NCI-H1092 (cell line): Measurements from ENCODE around the gene ALDH1L1.

Experiments
- DNase-seq: peaks from one replicate; lab custom pipeline; 2025; lab: John Stamatoyannopoulos, UW

The ALDH1L1 gene

GRCh38 chr3:126119976-126120375, 60.4 kb downstream of the ALDH1L1 start:
- DNase-seq: no peak

DNA sequence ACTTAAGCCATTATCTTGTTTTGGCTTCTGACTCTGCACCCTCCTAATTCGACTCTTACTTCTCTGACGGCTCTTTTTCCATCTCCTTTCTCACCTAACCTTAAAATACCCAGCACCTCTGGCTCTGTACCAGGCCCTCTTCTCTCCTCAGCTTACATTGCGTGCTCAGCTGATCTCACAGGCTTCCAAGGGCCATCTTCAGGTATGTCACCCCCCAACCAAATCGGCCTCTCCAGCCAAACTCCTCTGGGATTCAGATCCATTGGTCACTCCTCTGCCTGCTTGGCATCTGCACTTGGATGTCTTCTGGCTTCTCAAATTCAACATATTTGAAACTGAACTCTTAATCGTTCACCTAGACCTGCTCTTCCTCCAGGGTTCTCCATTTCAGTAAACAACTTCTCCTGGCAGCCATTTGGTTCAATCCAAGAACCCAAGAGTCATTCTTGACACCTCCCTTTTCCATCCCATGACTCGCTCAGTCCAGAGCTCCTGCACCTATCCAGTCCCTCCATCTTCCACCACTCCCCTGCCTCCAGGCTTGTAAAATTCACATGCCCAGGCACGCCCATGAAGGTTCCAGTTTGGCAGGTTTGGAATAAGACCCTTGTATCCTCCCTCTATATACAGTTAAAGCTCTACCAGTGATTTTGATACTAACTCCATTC, 61.2 kb downstream of the ALDH1L1 start:
- DNase-seq: no peak

DNA sequence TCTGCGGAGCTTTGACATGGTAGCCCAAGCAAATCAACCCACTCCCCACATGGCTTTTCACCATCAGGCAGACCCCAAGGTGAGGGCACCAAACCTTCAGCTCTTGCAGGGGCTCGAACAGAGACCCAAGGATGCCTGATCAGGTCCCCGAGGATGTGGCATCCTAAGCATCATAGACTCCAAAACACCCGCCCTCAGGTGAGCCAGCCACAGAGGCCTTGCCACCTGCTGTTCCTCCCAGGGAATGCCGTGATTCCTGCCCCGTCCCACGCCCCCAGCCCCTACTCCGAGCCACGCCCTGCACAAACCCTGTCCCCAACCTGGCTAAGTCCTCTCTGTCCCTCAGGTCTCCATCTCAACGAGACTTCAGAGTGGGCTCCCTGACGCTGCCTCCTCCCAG, 61.8 kb downstream of the ALDH1L1 start:
- no peak for DNase-seq

DNA sequence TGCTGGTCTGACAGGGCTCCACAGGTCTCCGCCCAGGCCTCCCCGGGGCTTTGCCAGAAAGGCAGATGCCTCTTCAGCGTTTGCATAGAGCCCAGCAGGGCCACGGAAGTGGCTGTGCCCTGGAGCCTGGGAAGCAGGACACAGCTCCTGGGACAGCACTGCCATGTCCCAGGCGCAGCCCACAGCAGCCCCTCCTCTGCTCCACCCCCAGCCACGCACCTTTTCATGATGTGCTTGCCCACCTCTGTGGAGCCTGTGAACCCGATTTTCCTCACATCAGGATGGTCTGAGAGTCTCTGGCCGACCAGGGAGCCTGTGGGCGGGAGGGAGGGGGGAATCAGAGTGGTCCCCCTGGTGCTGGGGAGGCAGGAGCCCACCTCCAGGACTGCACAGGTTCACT, 62.6 kb downstream of the ALDH1L1 start:
- DNase-seq: no peak

DNA sequence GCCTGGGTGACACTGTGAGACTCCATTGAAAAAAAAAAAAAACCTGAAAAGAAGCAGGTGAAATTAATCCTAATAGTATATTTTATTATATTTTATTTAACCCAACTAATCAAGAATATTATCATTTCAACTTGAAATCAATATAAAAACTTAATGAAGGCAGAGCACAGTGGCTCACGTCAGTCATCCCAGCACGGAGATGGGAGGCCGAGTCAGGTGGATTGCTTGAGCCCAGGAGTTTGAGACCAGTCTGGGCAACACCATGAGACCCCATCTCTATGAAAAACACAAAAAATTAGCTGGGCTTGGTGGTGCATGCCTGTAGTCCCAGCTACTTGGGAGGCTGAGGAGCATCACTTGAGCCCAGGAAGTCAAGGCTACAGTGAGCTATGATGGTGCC, 63.2 kb downstream of the ALDH1L1 start:
- no peak for DNase-seq

- DNase-seq: no peak
Observed at GRCh38 chr3:126116526-126116925, 63.9 kb downstream of the ALDH1L1 start.

- no peak for DNase-seq
Observed at GRCh38 chr3:126114443-126115386, 65.7 kb downstream of the ALDH1L1 start.

DNA sequence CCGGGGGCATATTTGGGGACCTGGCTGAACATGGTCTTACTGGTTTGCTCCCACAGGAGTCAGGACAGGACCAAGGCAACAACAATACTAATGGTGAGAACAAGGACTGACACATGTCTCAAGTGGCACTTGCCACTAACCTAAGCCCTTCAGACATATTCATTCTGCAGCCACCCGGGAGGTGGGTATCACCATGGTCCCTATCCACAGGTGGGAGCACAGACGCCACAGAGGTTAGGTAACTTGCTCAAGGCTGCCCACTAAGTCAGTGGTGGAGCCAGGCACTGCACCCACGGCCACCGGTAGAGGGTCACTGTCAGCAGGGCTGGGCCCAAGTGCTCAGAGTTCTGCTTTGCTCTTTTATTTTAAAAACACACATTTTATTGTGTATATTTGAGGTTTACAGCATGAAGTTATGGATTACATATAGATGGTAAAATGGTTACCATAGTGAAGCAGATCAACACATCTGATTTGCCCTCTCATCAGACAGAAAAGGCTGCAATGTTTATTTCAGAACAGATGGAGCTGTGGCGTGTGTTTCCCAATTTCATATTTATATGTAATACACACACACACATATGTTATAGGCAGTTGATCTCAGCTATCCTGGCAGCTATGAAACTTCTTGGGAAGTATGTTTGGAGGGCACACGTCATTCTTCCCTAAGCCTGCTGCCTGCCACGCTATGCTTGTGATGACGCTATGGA, 66.5 kb downstream of the ALDH1L1 start:
- no peak for DNase-seq

GRCh38 chr3:126113238-126113555, 67.2 kb downstream of the ALDH1L1 start:
- DNase-seq: no peak

DNA sequence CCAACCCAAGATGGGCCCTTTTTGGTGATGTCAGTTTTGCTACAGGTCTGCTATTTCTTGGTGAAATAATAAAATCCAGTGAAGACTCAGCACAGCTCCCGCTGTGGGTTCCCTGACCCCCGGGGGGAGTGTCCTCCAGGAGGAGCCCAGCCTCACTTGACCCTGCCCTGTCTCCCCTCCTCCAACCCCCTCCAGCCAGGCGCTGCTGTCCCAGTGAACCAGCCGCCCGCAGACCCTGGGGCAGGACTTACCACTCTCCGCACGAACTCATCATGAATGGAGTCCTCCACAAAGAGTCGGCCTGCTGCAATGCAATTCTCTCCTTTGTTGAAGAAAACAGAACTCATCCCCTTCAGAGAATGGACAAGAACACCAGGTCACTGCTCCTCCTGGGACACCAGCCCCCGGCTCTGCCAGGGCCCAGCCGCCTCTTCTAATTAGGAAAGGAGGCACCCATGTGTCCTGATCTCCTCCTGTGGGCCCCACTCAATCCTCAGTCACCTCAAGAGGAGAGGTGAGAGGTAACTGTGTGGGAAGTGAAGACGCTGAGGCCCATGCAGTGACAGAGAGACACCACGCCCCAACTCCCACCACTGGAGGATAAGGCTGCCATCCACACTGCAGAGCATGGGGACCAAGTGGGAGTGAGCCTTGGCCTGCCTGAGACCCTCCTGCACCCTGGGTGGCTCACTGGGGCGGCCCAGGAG, 67.7 kb downstream of the ALDH1L1 start:
- no peak for DNase-seq

DNA sequence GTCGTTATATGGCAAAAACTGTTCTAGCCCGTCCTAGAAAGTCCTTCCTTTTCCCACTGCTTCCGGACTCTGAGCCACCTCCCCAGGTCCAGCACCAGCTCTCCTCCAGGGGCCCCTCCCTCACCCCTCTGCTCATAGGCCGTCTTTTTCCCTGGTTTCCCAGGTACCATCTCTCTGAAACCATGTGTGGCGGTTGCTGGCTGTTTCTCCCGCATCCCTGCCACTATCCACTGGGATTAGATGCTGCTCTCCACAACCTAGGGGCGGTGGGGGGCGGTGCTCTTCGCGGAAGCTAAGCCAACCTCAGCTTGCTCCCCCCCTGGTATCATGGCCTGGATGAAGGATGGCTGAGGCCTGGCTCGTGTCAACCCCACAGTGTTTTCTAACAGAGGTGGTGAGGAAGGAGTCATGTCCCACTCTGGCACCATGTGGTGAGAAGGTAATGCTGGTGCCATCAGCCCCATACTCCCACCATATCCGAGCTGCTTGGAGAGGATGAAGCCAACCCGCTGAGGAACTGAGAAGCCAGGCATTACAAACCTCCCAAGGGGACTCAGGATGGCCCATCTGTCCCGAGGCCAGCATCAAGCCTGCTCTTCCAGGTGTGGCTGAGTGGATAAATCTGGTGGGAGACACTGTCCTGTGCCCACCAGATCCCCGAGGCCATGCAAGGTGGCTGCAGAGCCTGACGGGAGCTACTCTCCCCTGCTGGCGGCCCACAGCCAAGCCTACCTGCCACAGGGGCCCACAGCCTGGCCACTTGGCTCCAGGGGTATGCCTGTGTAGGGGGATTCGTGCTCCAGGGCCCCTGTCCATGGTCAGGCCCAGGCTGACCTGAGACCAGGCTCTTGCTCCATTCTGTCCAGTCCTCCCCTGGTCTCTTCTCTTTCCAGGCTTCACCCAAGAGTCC, 68.6 kb downstream of the ALDH1L1 start:
- DNase-seq: no peak

DNA sequence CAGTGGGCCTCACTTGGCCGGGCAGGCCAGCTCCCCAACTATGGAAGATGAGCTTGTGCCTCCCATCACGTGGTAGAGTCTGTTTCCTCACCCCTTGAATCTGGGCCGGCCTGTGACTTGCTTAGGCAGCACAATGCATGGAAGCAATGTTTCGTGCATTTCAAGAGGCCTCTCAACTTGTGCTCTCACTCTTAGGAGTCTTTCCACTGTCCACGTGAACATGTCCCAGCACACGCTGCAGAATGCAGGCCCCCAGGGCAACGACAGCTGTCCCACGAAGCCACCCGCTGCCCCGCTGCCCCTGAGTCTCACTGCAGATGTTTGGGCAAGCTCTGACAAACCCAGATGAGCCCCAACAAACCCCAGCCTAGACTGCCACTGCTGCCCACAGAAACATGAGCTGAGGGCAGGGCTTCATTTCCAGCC, 69.2 kb downstream of the ALDH1L1 start:
- DNase-seq: no peak

DNA sequence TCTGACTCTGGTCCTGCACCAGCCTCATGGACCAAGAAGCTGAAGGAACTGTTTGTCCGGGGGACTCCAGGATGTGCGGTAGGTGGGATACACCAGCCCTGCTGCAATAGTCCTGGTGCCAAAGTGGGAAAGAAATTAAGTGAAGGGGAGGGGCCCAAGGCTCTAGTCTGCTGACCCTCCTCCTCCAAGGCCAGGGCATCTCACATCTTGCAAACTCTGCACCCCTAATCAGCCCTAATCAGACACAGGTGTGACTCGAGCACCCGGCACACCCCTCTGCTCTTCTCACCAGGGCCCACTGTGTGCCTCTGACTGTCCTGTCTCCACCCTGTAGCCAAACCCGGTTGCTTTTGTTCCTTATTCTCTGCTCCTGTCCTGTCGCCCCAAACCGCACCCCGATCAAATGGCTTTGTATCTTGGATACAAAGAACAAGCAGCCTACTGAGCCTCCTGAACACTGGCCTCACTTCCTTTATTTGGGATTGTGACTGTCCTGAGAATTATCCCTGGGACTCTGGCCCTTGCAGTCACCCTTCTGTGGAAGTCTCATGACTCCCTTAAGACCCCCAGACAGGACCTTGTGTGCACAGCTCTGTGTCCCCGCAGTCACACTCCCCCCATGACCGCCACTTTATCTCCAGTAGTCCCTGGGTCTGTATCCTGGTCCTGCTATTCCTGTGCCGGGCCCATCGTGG, 69.8 kb downstream of the ALDH1L1 start:
- no peak for DNase-seq

GRCh38 chr3:126109880-126110235, 70.5 kb downstream of the ALDH1L1 start:
- DNase-seq: no peak

GRCh38 chr3:126109146-126109879, 71.1 kb downstream of the ALDH1L1 start:
- DNase-seq: no peak

DNA sequence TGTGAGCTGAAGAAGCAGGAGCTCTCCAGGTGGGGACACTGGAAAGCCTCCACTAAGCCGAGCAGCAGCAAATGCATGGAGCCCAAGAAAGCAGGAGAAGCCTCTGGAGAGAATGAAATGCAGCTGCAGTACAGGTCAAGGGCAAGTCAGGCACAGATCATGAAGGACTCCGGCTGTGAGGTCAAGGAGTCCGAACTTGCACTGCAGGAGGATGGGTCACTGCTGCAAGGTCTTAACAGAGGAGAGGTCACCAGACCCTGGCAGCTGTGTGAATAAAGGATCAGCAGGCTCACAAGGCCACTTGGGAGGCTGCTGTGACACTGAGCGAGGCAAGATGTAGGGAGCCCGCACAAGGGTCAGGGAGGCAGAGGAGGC, 71.7 kb downstream of the ALDH1L1 start:
- DNase-seq: no peak

DNA sequence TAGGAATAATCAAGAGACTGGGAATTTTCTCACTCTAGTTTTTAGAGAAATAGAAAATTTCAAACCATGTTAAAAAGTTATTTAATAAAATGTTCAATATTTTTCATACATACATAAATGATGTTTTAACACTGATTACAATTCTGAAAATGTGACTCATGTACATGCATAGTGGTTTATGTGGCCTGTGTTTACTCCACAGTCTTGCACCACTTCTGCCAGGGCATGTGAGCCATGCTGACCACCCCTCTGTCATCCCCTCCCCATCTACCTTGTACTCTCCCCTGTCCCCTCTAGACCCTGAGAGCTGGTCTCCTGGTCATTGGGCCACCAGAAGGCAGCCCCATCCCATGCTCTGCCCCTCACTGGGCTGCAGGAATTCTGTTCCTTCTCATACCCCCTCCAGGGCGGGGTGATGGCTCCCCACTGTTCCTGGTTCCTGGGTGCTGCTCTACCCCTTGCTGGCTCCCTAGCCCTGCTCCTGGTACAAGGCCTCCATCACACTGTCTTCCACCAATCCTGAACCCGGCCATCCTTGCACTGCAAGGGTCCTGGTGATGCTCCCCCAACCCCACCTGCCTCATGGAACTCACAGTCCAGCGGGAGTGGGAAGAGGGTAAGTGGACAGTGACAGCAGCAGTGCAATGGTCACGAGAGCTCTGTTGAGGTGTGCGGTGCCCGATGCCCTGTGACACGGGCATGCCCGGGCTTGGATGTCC, 72.3 kb downstream of the ALDH1L1 start:
- no peak for DNase-seq

- no peak for DNase-seq
Observed at GRCh38 chr3:126107203-126107939, 73.0 kb downstream of the ALDH1L1 start.
